ENCODE measurements around the gene MAP3K19.

The MAP3K19 gene

GRCh38 chr2:135004005-135004746 is 43.1 kb downstream of the MAP3K19 start:
- DNase-seq (ENCODE audit: low spot score): peak; percentile 80
- TF ChIP-seq, protein P1, sequence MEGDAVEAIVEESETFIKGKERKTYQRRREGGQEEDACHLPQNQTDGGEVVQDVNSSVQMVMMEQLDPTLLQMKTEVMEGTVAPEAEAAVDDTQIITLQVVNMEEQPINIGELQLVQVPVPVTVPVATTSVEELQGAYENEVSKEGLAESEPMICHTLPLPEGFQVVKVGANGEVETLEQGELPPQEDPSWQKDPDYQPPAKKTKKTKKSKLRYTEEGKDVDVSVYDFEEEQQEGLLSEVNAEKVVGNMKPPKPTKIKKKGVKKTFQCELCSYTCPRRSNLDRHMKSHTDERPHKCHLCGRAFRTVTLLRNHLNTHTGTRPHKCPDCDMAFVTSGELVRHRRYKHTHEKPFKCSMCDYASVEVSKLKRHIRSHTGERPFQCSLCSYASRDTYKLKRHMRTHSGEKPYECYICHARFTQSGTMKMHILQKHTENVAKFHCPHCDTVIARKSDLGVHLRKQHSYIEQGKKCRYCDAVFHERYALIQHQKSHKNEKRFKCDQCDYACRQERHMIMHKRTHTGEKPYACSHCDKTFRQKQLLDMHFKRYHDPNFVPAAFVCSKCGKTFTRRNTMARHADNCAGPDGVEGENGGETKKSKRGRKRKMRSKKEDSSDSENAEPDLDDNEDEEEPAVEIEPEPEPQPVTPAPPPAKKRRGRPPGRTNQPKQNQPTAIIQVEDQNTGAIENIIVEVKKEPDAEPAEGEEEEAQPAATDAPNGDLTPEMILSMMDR (IDR thresholded peaks at IDR 0.05; ENCODE audit: extremely low read depth, missing control alignments): peak; percentile 89

- TF ChIP-seq, protein P1 (IDR thresholded peaks at IDR 0.05; ENCODE audit: extremely low read depth, missing control alignments): no peak
- DNase-seq (ENCODE audit: low spot score): no peak
Measured at GRCh38 chr2:135002836-135003235, 44.4 kb downstream of the MAP3K19 start.

DNA sequence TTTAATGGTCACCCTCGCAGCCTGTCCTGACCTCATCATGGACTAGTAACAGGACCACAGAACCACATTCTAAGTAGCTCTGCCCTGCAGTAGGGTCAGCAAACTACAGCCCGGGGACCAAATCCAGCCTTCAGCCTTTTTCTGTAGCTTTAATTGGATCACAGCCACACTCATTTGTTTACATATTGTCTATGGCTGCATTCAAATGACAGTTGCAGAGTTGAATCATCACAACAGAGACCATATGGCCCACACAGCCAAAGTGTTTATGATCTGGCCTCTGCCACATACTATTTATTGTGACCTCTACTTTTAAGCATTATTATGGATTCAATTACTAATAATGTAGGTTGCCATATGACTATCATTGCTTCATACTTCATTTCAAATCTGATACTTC is 47.7 kb downstream of the MAP3K19 start:
- no peak for DNase-seq (ENCODE audit: low spot score)
- TF ChIP-seq, protein P1 (IDR thresholded peaks at IDR 0.05; ENCODE audit: extremely low read depth, missing control alignments): no peak

- TF ChIP-seq, protein P1 (IDR thresholded peaks at IDR 0.05; ENCODE audit: extremely low read depth, missing control alignments): no peak
Measured at GRCh38 chr2:134988994-134989605, 58.1 kb downstream of the MAP3K19 start.

DNA sequence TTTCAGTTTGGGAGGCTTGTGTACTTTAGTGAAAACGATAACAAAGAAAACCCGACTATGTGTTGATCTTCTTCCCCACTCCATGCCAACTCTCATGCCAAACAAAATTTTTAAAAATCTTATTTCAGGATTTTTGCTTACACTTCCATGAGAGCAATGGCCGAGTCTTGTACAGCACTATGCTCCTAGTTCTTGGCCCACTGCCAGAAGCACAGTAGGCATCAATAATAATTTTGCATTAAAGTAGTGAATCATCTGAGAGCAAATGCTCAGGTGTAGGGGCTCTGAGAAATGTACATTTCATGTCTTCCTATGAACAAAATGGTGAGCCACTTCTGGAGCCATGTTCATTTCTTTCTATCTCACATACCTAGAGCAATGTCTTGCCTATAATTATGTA is 62.2 kb downstream of the MAP3K19 start:
- DNase-seq (ENCODE audit: low spot score): no peak
- TF ChIP-seq, protein P1 (IDR thresholded peaks at IDR 0.05; ENCODE audit: extremely low read depth, missing control alignments): no peak

More at GRCh38 chr2:134988994-134989605, 58.1 kb downstream of the MAP3K19 start:
- DNase-seq (ENCODE audit: low spot score): peak; percentile 25

- DNase-seq (ENCODE audit: low spot score): peak; percentile 52
- TF ChIP-seq, protein P1 (IDR thresholded peaks at IDR 0.05; ENCODE audit: extremely low read depth, missing control alignments): no peak
Measured at GRCh38 chr2:134982603-134983002, 64.6 kb downstream of the MAP3K19 start.

- TF ChIP-seq, protein P1 (IDR thresholded peaks at IDR 0.05; ENCODE audit: extremely low read depth, missing control alignments): no peak
Measured at GRCh38 chr2:134980639-134981038, 66.6 kb downstream of the MAP3K19 start.

More at GRCh38 chr2:134980639-134981038, 66.6 kb downstream of the MAP3K19 start:
- no peak for DNase-seq (ENCODE audit: low spot score)
